ENCODE results near the gene SARDH.

GRCh38 chr9:133638076-133638475 lies 100.1 kb downstream of the SARDH start:
- TF ChIP-seq CTCF (IDR thresholded peaks at IDR 0.05) (no peak), POLR2A (IDR thresholded peaks at IDR 0.05; ENCODE audit: low read depth) (no peak)

Data from esophagus muscularis mucosa (tissue), 3 donors.